Measurements from ENCODE around the gene MRPL42. TPM values are rescaled to one million over a fixed set of nuclear protein-coding genes. Genes with fewer than 3 reads are reported as not detected.

The MRPL42 gene
- total and polyA plus RNA-seq, 2 donors (not counting 1 experiment from before 2014, with no cell fraction given): 31.5 to 45.2 TPM

- Mint-ChIP-seq H3K27me3 (no peaks in the 10 kb centered on the region), H3K4me3 (peak overlapping the region; percentile 94), H3K4me1 (peaks cover 42% of the 10 kb centered on the region), H3K27ac (peak overlapping the region; percentile 96), H3K9me3 (ENCODE audit: insufficient read depth) (no peaks in the 10 kb centered on the region)
- POLR2A ChIA-PET: interaction anchor here (0.9 to 2.3 kb wide), 4 partner anchors 16 to 455 kb away, joined by 3 to 7 read pairs (median 4); partner anchors contain the start of gene MRPL42
- WGBS (ENCODE audit: insufficient coverage): 8% methylated on average over 14 of the region's 19 CpGs
- CTCF ChIA-PET: interaction anchor here (0.7 to 2.4 kb wide), 6 partner anchors 23 to 659 kb away, joined by 3 to 9 read pairs (median 3); no protein-coding TSS in a partner anchor
- TF ChIP-seq CTCF (IDR thresholded peaks at IDR 0.05) (no peak), EZH2 (IDR thresholded peaks at IDR 0.05; ENCODE audit: borderline replicate concordance, insufficient read depth, low read depth, low read length, poor library complexity, severe bottlenecking) (no peak)
- H3K4me3 ChIP-seq (ENCODE audit: control extremely low read depth in 1 of 5, extremely low read depth in 1 of 5, insufficient read depth in 1 of 5, low read depth in 2 of 5, low read length in 4 of 5): peak overlapping the region; percentile 65 to 92 (median 84)
- peaks cover 12% of the 10 kb centered on the region for H4K20me1 ChIP-seq (ENCODE audit: control insufficient read depth, insufficient read depth, low read length, poor library complexity, severe bottlenecking)
- ATAC-seq (ENCODE audit: low read depth) (no peak), DNase-seq (no peak)
- H2AFZ ChIP-seq (ENCODE audit: insufficient read depth, low read depth, low read length, poor library complexity, severe bottlenecking): peak overlapping the region; percentile 90
- intact Hi-C loops (cut with micrococcal nuclease): loop anchor here (1.0 to 5.0 kb wide), 6 partner anchors 25 to 1015 kb away; partner anchors contain the start of genes CEP83, EEA1, MRPL42 and NUDT4
- no peaks in the 10 kb centered on the region for H3K36me3 ChIP-seq (replicated peaks in 1 of 2; ENCODE audit: control extremely low read depth in 1 of 2, control insufficient read depth in 1 of 2, extremely low read depth in 1 of 2, insufficient read depth in 2 of 2, low read length in 1 of 2)
- peak overlapping the region; percentile 86 for H3K4me2 ChIP-seq (replicated peaks; ENCODE audit: low read depth, low read length, poor library complexity, severe bottlenecking)
- H3K4me1 ChIP-seq (ENCODE audit: control insufficient read depth in 2 of 2, insufficient read depth in 2 of 2, low read length in 2 of 2): peaks cover 33 to 37% of the 10 kb centered on the region in 2 donors
- peak overlapping the region; percentile 96 for H3K9ac ChIP-seq (ENCODE audit: low read length)
- H3K9me3 ChIP-seq (ENCODE audit: control extremely low read depth in 1 of 3, control insufficient read depth in 2 of 3, insufficient read depth in 1 of 3, low read length in 2 of 3): no peaks in the 10 kb centered on the region
- no peaks in the 10 kb centered on the region for H3K27me3 ChIP-seq (replicated peaks in 1 of 4; ENCODE audit: control extremely low read depth in 1 of 4, control insufficient read depth in 3 of 4, insufficient read depth in 4 of 4, low read length in 3 of 4)
- H3K27ac ChIP-seq (ENCODE audit: low read length in 2 of 2): peak overlapping the region; percentile 88 to 97
- H3K79me2 ChIP-seq (ENCODE audit: control insufficient read depth, insufficient read depth, low read length): peaks cover 40% of the 10 kb centered on the region
Measured at GRCh38 chr12:93442411-93443340, 24.6 kb upstream of the MRPL42 start.
